NCI-H1417 treated with DMSO at 0.1 percent for 48 hours (cell line): Measurements from ENCODE around the gene SLC34A1.

Experiments
- DNase-seq: peaks from one replicate; lab custom pipeline; 2025; lab: John Stamatoyannopoulos, UW

Gene SLC34A1

DNA sequence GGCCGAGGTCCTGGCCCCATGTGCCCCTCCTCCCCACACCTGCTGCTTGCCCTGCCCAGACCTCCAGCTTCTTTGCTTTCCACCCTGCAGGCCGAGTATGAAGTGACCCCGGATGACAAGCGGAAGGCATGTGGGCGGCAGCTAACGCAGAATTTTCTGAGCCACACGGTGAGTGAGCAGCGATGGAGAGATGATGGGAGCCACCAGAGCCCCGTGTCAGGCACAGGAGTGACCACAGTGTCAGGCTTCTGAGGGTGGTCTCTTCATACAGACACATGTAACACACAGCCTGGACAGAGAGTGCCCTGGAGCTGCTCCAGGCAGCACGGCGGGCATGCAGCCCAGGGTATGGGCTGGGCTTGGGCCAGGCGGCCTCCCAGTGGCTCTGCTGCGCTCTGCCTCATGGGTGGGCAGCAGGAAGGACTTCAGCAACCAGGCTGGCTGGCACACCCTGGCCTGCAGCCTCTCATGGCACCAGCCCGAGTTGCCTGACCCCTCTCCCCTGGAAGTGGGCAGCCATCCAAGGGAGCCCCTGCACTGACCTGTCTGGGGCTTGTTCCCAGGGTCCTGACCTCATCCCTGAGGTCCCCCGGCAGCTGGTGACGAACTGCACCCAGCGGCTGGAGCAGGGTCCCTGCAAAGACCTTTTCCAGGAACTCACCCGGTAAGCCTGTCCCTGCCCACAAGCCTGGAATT, 48.1 kb downstream of the SLC34A1 start:
- no peak for DNase-seq

GRCh38 chr5:177432839-177433657, 48.8 kb downstream of the SLC34A1 start:
- no peak for DNase-seq

- no peak for DNase-seq
Measured at GRCh38 chr5:177433658-177434217, 49.5 kb downstream of the SLC34A1 start.

DNA sequence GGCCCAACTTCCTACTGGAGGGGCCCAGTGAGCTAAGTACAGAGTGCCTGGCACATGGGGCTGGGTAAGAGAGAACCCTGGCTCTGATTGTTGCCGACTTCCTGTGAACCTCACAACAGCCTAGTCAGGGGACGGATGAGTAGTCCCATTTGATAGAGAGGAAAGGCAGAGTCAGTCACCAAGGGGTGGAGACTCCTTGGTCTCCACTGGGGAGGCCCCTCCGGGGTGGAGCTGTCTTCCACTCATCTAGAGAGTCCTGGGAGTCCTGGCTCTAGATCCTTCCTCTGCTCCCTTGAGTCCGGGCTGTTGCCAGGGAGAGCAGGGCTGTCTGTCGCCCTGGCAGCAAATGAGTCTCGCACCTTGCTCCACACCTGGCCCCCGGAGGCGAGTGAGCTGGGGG, 50.2 kb downstream of the SLC34A1 start:
- DNase-seq: no peak

GRCh38 chr5:177434942-177435738, 50.9 kb downstream of the SLC34A1 start:
- no peak for DNase-seq

GRCh38 chr5:177435847-177436536, 51.8 kb downstream of the SLC34A1 start:
- DNase-seq: no peak

DNA sequence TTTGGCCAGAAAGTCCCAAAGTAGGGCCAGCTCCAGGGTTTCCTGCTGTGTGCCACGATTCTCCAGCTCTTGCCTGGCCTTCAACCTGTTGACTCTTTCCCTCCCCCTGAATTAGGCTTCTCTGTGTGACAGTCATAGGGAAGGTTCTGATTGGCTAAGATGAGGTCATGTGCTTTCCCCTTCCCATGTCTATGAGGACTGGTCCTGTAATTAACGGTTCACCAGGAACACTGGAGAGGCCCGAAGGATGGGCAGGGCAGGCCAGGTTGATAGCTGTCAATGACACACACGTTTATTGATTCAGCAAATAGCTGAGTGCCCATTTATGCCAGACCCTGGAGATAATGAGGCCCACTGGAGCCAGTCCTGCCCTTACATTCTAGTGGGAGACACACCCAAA, 53.4 kb downstream of the SLC34A1 start:
- no peak for DNase-seq

DNA sequence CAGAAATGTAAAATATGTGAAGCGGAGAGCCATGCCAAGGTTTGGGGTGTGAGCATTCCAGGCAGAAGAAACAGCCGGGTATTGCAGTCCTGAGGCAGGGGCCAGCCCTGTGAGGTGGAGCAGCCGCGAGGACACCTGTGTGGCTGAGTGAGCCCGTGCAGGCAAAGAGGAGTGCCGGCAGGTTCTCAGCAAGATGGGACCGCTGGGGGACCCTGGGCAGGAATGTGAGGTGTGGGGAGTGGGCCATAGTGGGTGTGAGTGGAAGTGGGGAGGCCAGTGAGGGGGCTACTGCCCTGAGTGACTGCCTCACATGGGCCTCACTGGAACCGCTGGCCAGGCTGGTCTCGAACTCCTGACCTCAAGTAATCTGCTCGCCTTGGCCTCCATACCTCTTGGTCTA, 54.2 kb downstream of the SLC34A1 start:
- DNase-seq: no peak

- no peak for DNase-seq
Measured at GRCh38 chr5:177439518-177440053, 55.4 kb downstream of the SLC34A1 start.

- no peak for DNase-seq
Measured at GRCh38 chr5:177440211-177440989, 56.2 kb downstream of the SLC34A1 start.

GRCh38 chr5:177440990-177441780, 57.0 kb downstream of the SLC34A1 start:
- DNase-seq: no peak

GRCh38 chr5:177442066-177442826, 58.0 kb downstream of the SLC34A1 start:
- no peak for DNase-seq

- DNase-seq: no peak
Measured at GRCh38 chr5:177443144-177443983, 59.1 kb downstream of the SLC34A1 start.

- no peak for DNase-seq
Measured at GRCh38 chr5:177444106-177445051, 60.1 kb downstream of the SLC34A1 start.

DNA sequence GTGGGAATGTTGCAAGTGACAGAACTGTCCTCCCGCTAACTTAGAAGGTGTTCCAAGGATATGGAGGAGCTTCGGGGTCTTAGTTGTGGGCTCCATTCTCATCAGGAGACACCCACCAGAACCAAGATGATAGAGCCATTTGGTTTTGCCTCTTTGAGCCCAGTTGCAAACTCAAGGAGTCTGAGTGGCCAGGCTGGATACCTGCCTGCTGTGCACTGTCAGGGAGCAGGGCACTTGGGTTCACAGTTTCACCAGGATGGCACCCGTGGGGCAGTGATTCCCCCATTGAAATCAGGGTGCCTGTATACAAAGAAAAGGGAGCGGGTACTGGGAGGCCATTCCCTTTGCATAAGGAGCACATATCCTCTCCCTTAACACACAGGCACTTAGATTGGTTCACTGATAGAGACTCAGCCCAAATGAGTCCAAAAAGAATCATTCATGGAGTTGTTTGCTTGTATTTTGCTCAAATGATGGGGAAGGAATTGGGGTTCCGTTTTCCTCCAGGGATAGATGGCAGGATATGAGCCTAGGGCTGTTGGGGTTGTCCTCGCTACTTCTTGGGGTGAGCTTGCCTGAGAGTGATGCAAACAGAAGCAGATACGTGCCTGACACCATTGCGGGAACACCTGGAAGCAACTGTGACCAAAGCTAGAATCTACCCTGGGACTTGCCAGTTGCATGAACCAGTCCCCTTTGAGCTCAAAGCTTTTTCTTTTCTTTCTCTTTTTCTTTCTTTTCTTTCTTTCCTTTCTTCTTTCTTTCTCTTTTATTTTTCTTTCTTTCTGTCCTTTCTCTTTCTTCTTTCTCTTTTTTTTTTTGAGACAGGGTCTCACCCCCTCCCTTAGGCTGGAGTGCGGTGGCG, 61.0 kb downstream of the SLC34A1 start:
- DNase-seq: no peak

DNA sequence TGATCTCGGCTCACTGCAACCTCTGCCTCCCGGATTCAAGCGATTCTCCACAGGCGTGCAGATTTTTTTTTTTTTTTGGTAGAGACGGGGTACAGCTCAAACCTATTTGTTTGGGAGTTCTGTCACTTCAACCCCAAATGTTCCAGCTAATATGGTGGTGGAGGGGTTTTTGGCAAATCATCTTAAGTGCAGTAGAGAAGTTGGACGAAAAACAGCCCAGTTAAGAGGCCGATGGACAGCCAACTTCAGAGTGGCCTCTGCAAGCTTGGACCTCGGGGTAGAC, 61.6 kb downstream of the SLC34A1 start:
- no peak for DNase-seq
